Endothelial cell of umbilical vein (primary cell): ENCODE results near the gene MPND.

Experiments
- EZH2 ChIP-seq: IDR thresholded peaks from 2 replicates; pipeline ENCODE4 v1.6.1; 2012; ENCODE audit warnings: borderline replicate concordance, low read depth, mild to moderate bottlenecking, moderate library complexity, low read length, inconsistent platforms; ENCODE audit not compliant: severe bottlenecking
- FOS ChIP-seq: IDR thresholded peaks from 2 replicates; pipeline ENCODE4 v1.6.1; 2011; ENCODE audit warnings: mild to moderate bottlenecking, low read length, moderate library complexity, borderline replicate concordance; ENCODE audit not compliant: insufficient read depth
- GATA2 ChIP-seq: IDR thresholded peaks from 2 replicates; pipeline ENCODE4 v1.7.0; 2011; ENCODE audit warnings: low read depth, mild to moderate bottlenecking, moderate library complexity, mixed read lengths, low read length; ENCODE audit not compliant: insufficient read length, insufficient read depth
- MYC ChIP-seq: IDR thresholded peaks from one replicate; pipeline ENCODE4 v1.6.1; 2011; ENCODE audit warnings: mild to moderate bottlenecking, low read depth, low read length
- POLR2A ChIP-seq: IDR thresholded peaks from 2 replicates; pipeline ENCODE4 v1.6.1; 2012; ENCODE audit warnings: low read depth, mild to moderate bottlenecking, control low read depth, low read length
- POLR2AphosphoS5 ChIP-seq: IDR thresholded peaks from 2 replicates; pipeline ENCODE4 v1.6.1; 2012; ENCODE audit warnings: low read depth, mild to moderate bottlenecking, control low read depth, low read length, moderate library complexity; ENCODE audit not compliant: insufficient read depth
- TF ChIP-seq, protein P1 (sequence below), 2 donors: IDR thresholded peaks; 1 replicate in 1 of 2; 2 replicates in 1 of 2; pipeline ENCODE4 v1.5.1; 2011; ENCODE audit warnings: low read length in 2 of 2, mild to moderate bottlenecking in 2 of 2, moderate library complexity in 2 of 2, control low read depth in 1 of 2, inconsistent platforms in 1 of 2, low read depth in 1 of 2; ENCODE audit not compliant: insufficient read depth in 1 of 2; ENCODE audit errors: extremely low read depth in 1 of 2
- TF ChIP-seq, protein P2 (sequence below): IDR thresholded peaks from 2 replicates; pipeline ENCODE4 v1.6.1; 2011; ENCODE audit not compliant: insufficient read depth, insufficient read length

DNA sequence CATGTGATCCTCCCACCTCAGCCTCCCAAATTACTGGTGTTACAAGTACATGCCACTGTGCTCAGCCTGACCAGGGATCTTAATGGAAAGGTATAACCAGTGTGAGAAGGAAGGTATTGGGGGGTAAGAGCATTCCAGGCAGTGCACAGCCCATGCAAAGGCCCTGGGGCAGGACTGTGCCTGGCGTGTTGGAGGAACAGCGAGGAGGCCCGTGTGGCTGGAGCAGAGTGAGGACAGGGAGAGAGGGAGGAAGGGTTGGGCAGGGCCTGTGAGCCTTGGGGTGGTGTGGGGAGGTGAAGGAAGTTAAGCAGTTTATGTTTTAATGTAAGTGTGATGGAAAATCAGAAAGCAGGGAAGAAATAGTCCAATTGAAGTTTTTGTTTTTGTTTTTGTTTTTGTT, 42.8 kb upstream of the MPND start:
- TF ChIP-seq, protein P1, sequence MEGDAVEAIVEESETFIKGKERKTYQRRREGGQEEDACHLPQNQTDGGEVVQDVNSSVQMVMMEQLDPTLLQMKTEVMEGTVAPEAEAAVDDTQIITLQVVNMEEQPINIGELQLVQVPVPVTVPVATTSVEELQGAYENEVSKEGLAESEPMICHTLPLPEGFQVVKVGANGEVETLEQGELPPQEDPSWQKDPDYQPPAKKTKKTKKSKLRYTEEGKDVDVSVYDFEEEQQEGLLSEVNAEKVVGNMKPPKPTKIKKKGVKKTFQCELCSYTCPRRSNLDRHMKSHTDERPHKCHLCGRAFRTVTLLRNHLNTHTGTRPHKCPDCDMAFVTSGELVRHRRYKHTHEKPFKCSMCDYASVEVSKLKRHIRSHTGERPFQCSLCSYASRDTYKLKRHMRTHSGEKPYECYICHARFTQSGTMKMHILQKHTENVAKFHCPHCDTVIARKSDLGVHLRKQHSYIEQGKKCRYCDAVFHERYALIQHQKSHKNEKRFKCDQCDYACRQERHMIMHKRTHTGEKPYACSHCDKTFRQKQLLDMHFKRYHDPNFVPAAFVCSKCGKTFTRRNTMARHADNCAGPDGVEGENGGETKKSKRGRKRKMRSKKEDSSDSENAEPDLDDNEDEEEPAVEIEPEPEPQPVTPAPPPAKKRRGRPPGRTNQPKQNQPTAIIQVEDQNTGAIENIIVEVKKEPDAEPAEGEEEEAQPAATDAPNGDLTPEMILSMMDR (IDR thresholded peaks at IDR 0.05; ENCODE audit: extremely low read depth in 1 of 2, insufficient read depth in 1 of 2, low read depth in 1 of 2, low read length in 2 of 2), result no peak
- TF ChIP-seq EZH2, result no peak
- no peak for TF ChIP-seq POLR2AphosphoS5
- no peak for TF ChIP-seq POLR2A
- no peak for TF ChIP-seq MYC
- TF ChIP-seq FOS, result no peak
- no peak for TF ChIP-seq GATA2
- TF ChIP-seq, protein P2, sequence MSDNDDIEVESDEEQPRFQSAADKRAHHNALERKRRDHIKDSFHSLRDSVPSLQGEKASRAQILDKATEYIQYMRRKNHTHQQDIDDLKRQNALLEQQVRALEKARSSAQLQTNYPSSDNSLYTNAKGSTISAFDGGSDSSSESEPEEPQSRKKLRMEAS, result no peak
